ENCODE results near the gene ARAP3.

ARAP3 gene

GRCh38 chr5:141609044-141609443 lies 73.0 kb downstream of the ARAP3 start:
- DNase-seq, result no peak

- no peak for DNase-seq
Observed at GRCh38 chr5:141608557-141608956, 73.5 kb downstream of the ARAP3 start.

GRCh38 chr5:141608046-141608445 lies 74.0 kb downstream of the ARAP3 start:
- no peak for DNase-seq

- no peak for DNase-seq
Observed at GRCh38 chr5:141605523-141606277, 76.3 kb downstream of the ARAP3 start.

GRCh38 chr5:141603923-141604717 lies 77.9 kb downstream of the ARAP3 start:
- no peak for DNase-seq

All from hippocampal formation (tissue), 2 donors.